Peyer's patch (tissue), 4 donors: Measurements from ENCODE around the gene ALMS1. TPM values are rescaled to one million over a fixed set of nuclear protein-coding genes. Genes with fewer than 3 reads are reported as not detected.
"Not testable (repeated sequence)": the region's sequence is repeated elsewhere in the genome, so short reads cannot be mapped to it uniquely, and the experiment has no call there.

ENCODE experiments used
- DNase-seq, 3 donors: peaks; one replicate each; pipeline ENCODE4 v3.0.0-alpha.2; 2017 to 2019
- H3K27ac ChIP-seq, 4 donors: fragments of 200-600 bp; sonication (generic); one replicate each; pipeline ENCODE4 v1.5.1; 2016 to 2019
- H3K27me3 ChIP-seq, 2 donors: fragments of 200-600 bp; sonication (generic); one replicate each; pipeline ENCODE4 v1.5.1; 2019
- H3K36me3 ChIP-seq, 3 donors: fragments of 200-600 bp; sonication (generic); one replicate each; pipeline ENCODE4 v1.5.1; 2016 to 2019
- H3K4me1 ChIP-seq, 4 donors: fragments of 200-600 bp; sonication (generic); one replicate each; pipeline ENCODE4 v1.5.1; 2016 to 2019
- H3K4me3 ChIP-seq, 4 donors: fragments of 200-600 bp; sonication (generic); 1 replicate in 3 of 4; 2 replicates in 1 of 4; pipeline ENCODE4 v1.5.1; 2016 to 2019; ENCODE audit warnings: mild to moderate bottlenecking in 1 of 4
- H3K9me3 ChIP-seq, 4 donors: fragments of 200-600 bp; sonication (generic); one replicate each; pipeline ENCODE4 v1.5.1; 2016 to 2019; ENCODE audit warnings: mild to moderate bottlenecking in 1 of 4
- CTCF ChIP-seq, 6 experiments: fragments of 450-650 bp in 4 of 6; fragments of 200-600 bp in 2 of 6; sonication (generic) in 1 of 6; IDR thresholded peaks; one replicate each; pipeline ENCODE4 v1.5.1; 2017 to 2019; ENCODE audit warnings: antibody characterized with exemption in 6 of 6, mild to moderate bottlenecking in 3 of 6, moderate library complexity in 1 of 6
- POLR2A ChIP-seq, 2 donors: fragments of 450-650 bp; IDR thresholded peaks; one replicate each; pipeline ENCODE4 v1.5.1; 2017; ENCODE audit warnings: antibody characterized with exemption in 2 of 2, mild to moderate bottlenecking in 2 of 2, moderate library complexity in 2 of 2
- total RNA-seq, 4 donors: library from RNA; depleted of rRNA; stranded (reverse); fragments of >200 nt; gene quantifications; one replicate each; pipeline ENCODE4 v1.1.0, GENCODE V29; 2016

Gene ALMS1
- total RNA-seq, 4 donors from 2014 or later = 22.9 to 98.2 (median 44.9) TPM

DNA sequence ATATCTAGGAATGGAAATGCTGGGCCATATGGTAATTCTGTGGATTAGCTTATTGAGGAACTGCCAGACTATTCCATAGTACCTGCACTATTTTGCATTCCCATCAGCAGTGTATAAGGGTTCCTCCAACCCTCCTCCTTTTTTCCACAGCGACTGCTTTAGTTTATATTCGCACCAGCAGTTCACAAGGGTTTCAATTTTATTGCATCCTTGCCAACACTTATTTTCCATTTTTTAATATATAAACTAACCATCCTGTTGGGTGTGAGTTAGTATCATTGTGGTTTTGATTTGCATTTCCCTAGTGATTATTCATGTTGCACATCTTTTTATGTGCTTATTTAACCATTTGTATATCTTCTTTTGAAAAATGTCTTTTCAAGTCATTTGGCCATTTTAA lies 189.6 kb downstream of the ALMS1 start:
- Histone ChIP-seq H3K36me3 (no peaks in the 10 kb centered on the region), H3K27ac (no peak overlapping the region), H3K9me3 (no peaks in the 10 kb centered on the region), H3K27me3 (no peaks in the 10 kb centered on the region), H3K4me3 (no peak overlapping the region), H3K4me1 (no peaks in the 10 kb centered on the region)
- no peak for TF ChIP-seq CTCF (IDR thresholded peaks at IDR 0.05)
- no peak for TF ChIP-seq POLR2A (IDR thresholded peaks at IDR 0.05)
- DNase-seq = no peak

GRCh38 chr2:73582364-73582763 lies 196.7 kb downstream of the ALMS1 start:
- Histone ChIP-seq H3K4me3 (no peak overlapping the region), H3K27me3 (no peaks in the 10 kb centered on the region), H3K27ac (no peak overlapping the region), H3K4me1 (no peaks in the 10 kb centered on the region), H3K36me3 (no peaks in the 10 kb centered on the region), H3K9me3 (no peaks in the 10 kb centered on the region)
- TF ChIP-seq CTCF (IDR thresholded peaks at IDR 0.05) = no peak
- no peak for TF ChIP-seq POLR2A (IDR thresholded peaks at IDR 0.05)
- no peak for DNase-seq

DNA sequence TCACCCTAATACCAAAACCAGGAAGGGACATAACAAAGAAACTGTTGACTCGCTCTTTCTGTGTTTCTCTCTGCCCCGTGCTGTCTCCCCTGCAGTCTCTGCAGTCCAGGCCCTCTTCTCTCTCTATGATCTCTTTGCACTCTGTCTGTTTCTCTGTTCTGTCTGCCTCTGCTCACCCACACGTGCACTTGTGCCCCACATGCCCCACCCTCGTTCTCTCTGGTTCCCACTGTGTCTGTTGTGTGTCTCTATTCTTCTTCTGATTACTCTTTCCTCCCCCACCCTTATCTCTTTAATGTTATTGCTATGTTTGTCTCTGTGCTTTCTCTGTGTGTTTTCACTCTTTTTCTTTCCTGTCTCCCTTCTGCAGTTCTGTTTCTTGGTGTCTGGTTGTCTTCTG lies 202.5 kb downstream of the ALMS1 start:
- TF ChIP-seq CTCF (IDR thresholded peaks at IDR 0.05) (no peak), POLR2A (IDR thresholded peaks at IDR 0.05) (no peak)
- Histone ChIP-seq H3K9me3 (no peaks in the 10 kb centered on the region), H3K27ac (no peak overlapping the region), H3K4me1 (no peaks in the 10 kb centered on the region), H3K4me3 (no peak overlapping the region), H3K27me3 (no peaks in the 10 kb centered on the region), H3K36me3 (no peaks in the 10 kb centered on the region)
- DNase-seq = no peak

DNA sequence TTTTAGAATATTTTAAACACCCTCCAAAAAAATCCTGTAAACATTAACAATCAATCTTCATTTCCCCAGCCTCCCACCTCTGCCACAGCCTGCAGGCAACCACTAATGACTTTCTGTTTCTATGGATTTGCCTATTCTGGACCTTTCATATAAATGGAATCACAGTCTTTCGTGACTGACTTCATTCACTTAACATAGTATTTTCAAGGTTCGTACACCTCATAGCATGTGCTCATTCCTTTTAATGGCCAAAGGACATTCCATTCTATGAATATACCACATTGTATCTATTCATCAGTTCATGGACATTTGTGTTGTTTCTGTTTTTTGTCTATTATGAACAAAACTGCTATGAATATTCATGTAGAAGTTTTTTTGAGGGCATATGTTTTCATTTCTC lies 208.0 kb downstream of the ALMS1 start:
- no peaks in the 10 kb centered on the region for H3K27me3 ChIP-seq
- H3K27ac ChIP-seq = no peak overlapping the region
- no peak overlapping the region for H3K4me3 ChIP-seq
- no peaks in the 10 kb centered on the region for H3K36me3 ChIP-seq
- H3K9me3 ChIP-seq = no peaks in the 10 kb centered on the region
- TF ChIP-seq POLR2A (IDR thresholded peaks at IDR 0.05) = no peak
- TF ChIP-seq CTCF (IDR thresholded peaks at IDR 0.05) = no peak
- no peak for DNase-seq
- no peaks in the 10 kb centered on the region for H3K4me1 ChIP-seq

- no peaks in the 10 kb centered on the region for H3K9me3 ChIP-seq
- H3K4me3 ChIP-seq = no peak overlapping the region
- H3K27me3 ChIP-seq = no peaks in the 10 kb centered on the region
- no peaks in the 10 kb centered on the region for H3K4me1 ChIP-seq
- H3K36me3 ChIP-seq = no peaks in the 10 kb centered on the region
- TF ChIP-seq POLR2A (IDR thresholded peaks at IDR 0.05) (no peak), CTCF (IDR thresholded peaks at IDR 0.05) (no peak)
- no peak for DNase-seq
- H3K27ac ChIP-seq = no peak overlapping the region
Measured at GRCh38 chr2:73594251-73594650, 208.6 kb downstream of the ALMS1 start.

DNA sequence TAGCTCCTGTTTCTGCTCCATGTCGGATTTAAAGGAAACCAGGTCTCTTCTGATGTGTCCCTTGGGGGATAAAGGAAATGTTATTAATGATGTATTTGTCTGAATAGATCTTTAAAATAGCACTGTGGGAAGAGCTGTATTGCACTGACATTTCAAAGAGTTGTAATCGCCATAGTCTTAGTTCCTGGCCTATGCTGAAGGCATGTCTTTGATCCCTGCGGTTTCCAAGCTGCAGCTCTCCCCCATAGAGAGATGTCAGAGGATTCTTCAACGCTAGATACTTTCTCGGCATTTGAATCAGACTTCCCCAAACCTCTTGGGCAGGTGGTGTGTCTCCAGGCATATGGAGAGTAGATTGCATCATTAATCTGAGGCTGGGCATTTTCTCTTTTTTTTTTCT lies 216.1 kb downstream of the ALMS1 start:
- Histone ChIP-seq H3K4me1 (no peaks in the 10 kb centered on the region), H3K27me3 (no peaks in the 10 kb centered on the region), H3K4me3 (no peak overlapping the region), H3K36me3 (peaks cover 0 to 36% (median 0%) of the 10 kb centered on the region in 3 donors), H3K9me3 (no peaks in the 10 kb centered on the region), H3K27ac (no peak overlapping the region)
- no peak for DNase-seq
- TF ChIP-seq POLR2A (IDR thresholded peaks at IDR 0.05) (no peak), CTCF (IDR thresholded peaks at IDR 0.05) (no peak)

- peaks cover 0 to 36% (median 0%) of the 10 kb centered on the region in 3 donors for H3K36me3 ChIP-seq
- not testable (repeated sequence) for DNase-seq, H3K4me3 ChIP-seq, H3K27ac ChIP-seq, H3K9me3 ChIP-seq, H3K27me3 ChIP-seq, H3K4me1 ChIP-seq
Measured at GRCh38 chr2:73603099-73603588, 217.5 kb downstream of the ALMS1 start.

GRCh38 chr2:73604589-73604988 lies 219.0 kb downstream of the ALMS1 start:
- not testable (repeated sequence) for H3K27ac ChIP-seq, DNase-seq, H3K9me3 ChIP-seq, H3K4me1 ChIP-seq, H3K4me3 ChIP-seq, H3K27me3 ChIP-seq
- peaks cover 0 to 36% (median 0%) of the 10 kb centered on the region in 3 donors for H3K36me3 ChIP-seq
